ENCODE data around the gene CIAO3. TPM values are rescaled to one million over a fixed set of nuclear protein-coding genes. Genes with fewer than 3 reads are reported as not detected.
A peak's percentile ranks its signal among the peaks of the same experiment; 100 is the strongest.

The CIAO3 gene
- 29.6 and 49.4 TPM in 2 replicates for total RNA-seq (2014; rRNA removed; shearing (Covaris generic))

DNA sequence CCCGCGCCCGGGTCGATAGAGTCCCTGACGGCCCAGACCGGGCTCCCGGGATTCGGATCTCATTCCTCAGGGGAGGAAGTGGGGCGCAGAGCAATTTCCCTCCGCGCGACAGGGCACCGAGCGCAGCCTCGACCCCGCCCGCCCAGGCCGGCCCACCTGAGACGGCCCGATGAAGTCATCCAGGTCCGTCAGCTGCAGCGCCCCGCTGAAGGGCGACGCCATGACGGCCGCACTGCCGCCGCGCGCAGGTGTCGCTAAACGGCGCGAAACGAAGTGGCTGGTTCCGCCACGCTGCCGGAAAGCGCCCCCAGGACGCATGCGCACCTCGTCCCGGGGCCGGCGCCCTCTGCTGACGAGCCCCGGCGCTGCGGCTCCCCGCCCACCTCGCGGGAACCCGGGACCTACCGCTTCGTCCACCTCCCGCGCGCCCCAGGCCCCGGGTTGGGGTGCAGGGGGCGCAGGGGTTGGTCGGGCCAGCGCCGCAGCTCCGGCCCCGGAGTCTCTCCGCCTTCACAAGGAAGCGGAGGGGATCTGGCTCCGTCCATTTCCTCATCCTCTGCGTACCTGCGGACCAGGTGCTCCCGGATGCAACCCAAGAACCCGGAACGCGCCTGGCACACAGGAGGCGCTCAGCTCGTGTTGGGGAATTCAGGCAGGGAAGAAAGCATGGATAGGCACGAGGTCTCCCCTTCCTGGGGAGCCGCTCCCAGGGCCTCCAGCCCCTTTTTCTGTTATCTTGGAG is at the start of gene CIAO3:
CIAO3 (minus strand) TSS at position 234 of the 742 bp plus-strand sequence; CDS start at position 222, 12 bp downstream.
- peak; percentile 84 for DNase-seq (ENCODE audit: low spot score)
- in situ Hi-C loops (cut with HindIII; ENCODE audit: low sequenced_read_pairs), result no loop called here

DNA sequence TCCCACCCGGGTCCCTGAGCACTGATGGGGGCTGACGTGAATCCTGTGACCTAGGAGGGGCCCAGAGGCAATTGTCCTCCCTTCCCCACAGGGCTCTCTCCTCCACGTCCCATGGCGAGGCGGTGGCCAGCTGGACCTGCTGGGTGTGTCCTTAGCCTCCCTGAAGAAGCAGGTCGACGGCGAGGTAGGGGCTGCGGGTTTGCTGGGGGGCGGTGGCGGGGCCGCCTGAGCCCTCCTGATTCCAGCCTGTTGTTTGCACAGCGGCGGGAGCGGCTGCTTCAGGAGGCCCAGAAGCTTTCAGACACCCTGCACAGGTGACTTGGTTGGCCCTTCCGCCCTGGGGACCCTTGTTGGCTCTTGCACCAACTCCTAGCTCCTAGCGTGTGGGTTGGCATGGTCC is 49.3 kb upstream of the CIAO3 start:
- DNase-seq (ENCODE audit: low spot score), result no peak
- in situ Hi-C loops (cut with HindIII; ENCODE audit: low sequenced_read_pairs), result no loop called here

DNA sequence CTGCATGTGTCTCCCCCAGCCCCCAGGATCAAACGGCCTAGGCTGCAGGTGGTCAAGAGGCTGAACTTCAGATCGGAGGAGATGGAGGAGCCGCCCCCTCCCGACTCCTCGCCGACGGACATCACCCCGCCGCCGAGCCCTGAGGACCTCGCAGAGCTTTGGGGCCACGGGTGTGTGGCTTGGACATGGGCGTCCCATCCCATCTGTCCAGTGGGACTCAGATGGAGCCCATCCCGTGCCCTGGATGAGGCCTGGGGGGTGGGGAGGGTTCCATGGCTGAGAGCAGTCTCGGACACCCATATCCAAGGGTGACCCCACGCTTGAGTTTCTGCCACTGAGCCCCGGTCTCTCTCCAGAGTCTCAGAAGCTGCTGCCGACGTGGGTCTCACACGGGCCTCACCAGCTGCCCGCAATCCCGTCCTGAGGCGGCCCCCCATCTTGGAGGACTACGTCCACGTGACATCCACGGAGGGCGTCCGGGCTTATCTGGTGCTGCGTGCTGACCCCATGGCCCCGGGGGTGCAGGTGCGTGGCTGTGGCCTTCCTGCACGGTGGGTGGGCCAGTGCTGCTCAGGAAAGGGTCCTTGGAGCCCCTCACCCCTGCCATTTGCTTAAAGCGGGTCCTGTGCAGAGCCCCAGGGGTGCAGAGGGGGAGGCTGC is 48.5 kb upstream of the CIAO3 start:
- no peak for DNase-seq (ENCODE audit: low spot score)
- in situ Hi-C loops (cut with HindIII; ENCODE audit: low sequenced_read_pairs), result no loop called here

GRCh38 chr16:788399-789126 is 47.8 kb upstream of the CIAO3 start, which contains the start of gene CHTF18:
Gene CHTF18, plus strand, starts transcription at chr16:788620. Its CDS starts 65 bp downstream, at chr16:788685.
- DNase-seq (ENCODE audit: low spot score), result peak; percentile 89
- in situ Hi-C loops (cut with HindIII; ENCODE audit: low sequenced_read_pairs), result no loop called here

- DNase-seq (ENCODE audit: low spot score), result no peak
- in situ Hi-C loops (cut with HindIII; ENCODE audit: low sequenced_read_pairs), result no loop called here
Observed at GRCh38 chr16:787978-788398, 47.2 kb upstream of the CIAO3 start, which contains the start of gene RPUSD1. Gene RPUSD1, minus strand, starts transcription at chr16:788381. Its CDS starts 644 bp downstream, at chr16:787737.

DNA sequence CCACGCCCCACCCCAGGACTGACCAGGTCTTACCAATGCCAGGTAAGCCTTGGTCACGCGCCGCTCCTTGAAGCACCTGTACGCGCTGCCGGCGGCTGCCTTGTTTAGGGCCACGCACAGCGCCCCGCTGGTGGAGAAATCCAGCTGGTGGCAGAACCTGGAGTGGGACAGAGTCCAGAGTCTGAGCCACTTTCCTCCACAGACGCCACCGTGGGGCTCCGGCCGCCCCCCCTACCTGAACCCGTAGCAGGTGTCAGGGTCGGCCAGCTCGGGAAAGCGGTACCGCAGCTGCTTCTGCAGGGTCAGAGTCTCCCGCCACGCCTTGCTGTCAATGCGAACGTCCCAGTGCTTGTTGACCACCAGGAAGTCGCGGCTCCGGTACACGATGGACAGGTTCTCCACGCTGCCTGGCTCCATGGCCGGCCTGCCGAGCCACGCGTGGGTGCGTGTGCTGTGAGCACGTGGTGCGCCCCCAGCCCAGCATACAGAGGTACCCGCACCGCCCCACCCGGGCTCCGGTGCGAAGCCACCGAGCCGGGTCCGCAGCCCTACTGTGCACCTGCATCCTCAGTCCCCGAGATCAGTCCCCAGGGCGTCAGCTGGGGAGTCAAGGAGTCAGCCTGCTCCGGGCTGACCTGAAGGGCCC is 46.6 kb upstream of the CIAO3 start:
- DNase-seq (ENCODE audit: low spot score), result no peak
- in situ Hi-C loops (cut with HindIII; ENCODE audit: low sequenced_read_pairs), result no loop called here

GRCh38 chr16:785563-786535 is 45.1 kb upstream of the CIAO3 start:
- in situ Hi-C loops (cut with HindIII; ENCODE audit: low sequenced_read_pairs), result no loop called here
- peak; percentile 44 for DNase-seq (ENCODE audit: low spot score)

GRCh38 chr16:784431-784830 is 43.6 kb upstream of the CIAO3 start:
- in situ Hi-C loops (cut with HindIII; ENCODE audit: low sequenced_read_pairs), result no loop called here
- DNase-seq (ENCODE audit: low spot score), result no peak

GRCh38 chr16:783404-784161 is 42.8 kb upstream of the CIAO3 start:
- DNase-seq (ENCODE audit: low spot score), result no peak
- in situ Hi-C loops (cut with HindIII; ENCODE audit: low sequenced_read_pairs), result no loop called here

- in situ Hi-C loops (cut with HindIII; ENCODE audit: low sequenced_read_pairs), result no loop called here
- no peak for DNase-seq (ENCODE audit: low spot score)
Observed at GRCh38 chr16:782766-783403, 42.1 kb upstream of the CIAO3 start.

- in situ Hi-C loops (cut with HindIII; ENCODE audit: low sequenced_read_pairs), result no loop called here
Observed at GRCh38 chr16:782258-782657, 41.5 kb upstream of the CIAO3 start.

GRCh38 chr16:781346-782010 is 40.7 kb upstream of the CIAO3 start:
- no peak for DNase-seq (ENCODE audit: low spot score)
- in situ Hi-C loops (cut with HindIII; ENCODE audit: low sequenced_read_pairs), result no loop called here

More at GRCh38 chr16:782258-782657, 41.5 kb upstream of the CIAO3 start:
- no peak for DNase-seq (ENCODE audit: low spot score)

DNA sequence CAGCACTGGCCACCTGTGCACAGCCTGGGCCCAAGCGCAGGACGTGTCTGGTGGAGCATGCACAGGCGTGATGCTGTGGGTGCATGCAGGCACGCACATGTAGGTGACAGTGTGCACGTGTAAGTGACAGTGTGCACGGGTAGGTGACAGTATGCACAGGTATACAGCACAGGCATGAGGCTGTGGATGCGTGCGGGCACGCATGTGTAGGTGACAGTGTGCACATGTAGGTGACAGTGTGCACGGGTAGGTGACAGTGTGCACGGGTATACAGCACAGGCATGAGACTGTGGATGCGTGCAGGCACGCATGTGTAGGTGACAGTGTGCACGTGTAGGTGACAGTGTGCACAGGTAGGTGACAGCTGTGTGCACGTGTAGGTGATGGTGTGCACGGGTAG is 39.5 kb upstream of the CIAO3 start:
- in situ Hi-C loops (cut with HindIII; ENCODE audit: low sequenced_read_pairs), result no loop called here
- DNase-seq (ENCODE audit: low spot score), result no peak

- no peak for DNase-seq (ENCODE audit: low spot score)
- in situ Hi-C loops (cut with HindIII; ENCODE audit: low sequenced_read_pairs), result no loop called here
Observed at GRCh38 chr16:779561-779960, 38.8 kb upstream of the CIAO3 start.

DNA sequence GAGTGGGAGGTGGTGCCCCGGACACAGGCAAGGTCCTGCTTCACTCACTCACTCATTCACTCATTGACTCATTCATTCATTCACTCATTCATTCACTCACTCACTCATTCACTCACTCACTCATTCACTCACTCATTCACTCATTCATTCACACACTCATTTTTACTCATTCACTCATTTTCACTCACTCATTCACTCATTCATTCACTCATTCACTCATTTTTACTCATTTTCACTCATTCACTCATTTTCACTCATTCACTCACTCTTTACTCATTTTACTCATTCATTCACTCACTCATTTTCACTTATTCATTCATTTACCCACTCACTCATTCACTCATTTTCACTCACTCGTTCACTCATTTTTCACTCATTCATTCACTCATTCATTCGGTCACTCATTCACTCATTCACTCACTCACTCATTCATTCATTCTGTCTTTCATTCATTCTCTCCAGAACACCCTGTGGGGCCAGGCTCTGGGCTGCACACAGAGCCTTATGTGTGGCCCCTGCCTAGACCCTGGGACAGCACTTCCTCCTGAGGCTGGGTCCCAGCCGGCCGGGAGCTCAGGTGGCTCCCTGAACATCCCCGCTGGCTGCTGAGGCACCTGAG is 38.2 kb upstream of the CIAO3 start:
- DNase-seq (ENCODE audit: low spot score), result no peak
- in situ Hi-C loops (cut with HindIII; ENCODE audit: low sequenced_read_pairs), result no loop called here

DNA sequence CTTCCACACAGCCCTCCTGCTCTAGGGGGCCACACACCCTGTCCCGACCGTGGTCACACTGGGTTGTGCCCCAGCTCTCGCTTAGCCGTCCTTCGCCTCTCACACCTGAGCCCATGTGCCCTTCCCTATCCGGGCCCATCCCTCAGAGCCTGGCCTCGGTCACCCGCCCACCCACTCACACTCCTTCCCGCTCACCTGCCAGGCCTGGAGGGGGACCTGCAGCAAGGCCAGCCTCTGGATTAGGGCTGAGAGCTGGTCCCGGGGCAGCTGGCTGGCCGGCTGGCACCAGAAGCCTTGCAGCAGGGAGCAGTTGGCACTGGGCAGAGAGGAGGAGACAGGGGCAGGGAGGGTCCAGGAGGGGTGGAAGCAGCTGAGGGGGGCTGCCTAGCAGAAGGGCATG is 37.6 kb upstream of the CIAO3 start:
- in situ Hi-C loops (cut with HindIII; ENCODE audit: low sequenced_read_pairs), result no loop called here
- DNase-seq (ENCODE audit: low spot score), result no peak

All from G401 (cell line).